Stomach (tissue), 9 donors: ENCODE data around the gene FCRLA. TPM values are rescaled to one million over a fixed set of nuclear protein-coding genes. Genes with fewer than 3 reads are reported as not detected.

ENCODE experiments used
- DNase-seq, 2 donors: peaks; one replicate each; pipeline versions ENCODE4 v3.0.0 to v3.0.0-alpha.2; 2013 to 2019
- H3K27ac ChIP-seq, 5 donors: fragments of 200-600 bp in 4 of 5; sonication (generic) in 4 of 5; one replicate each; pipeline ENCODE4 v1.5.1; 2013 to 2019; ENCODE audit warnings: mild to moderate bottlenecking in 1 of 5, moderate library complexity in 1 of 5
- H3K27me3 ChIP-seq, 3 donors: fragments of 200-600 bp; sonication (generic); one replicate each; pipeline ENCODE4 v1.5.1; 2017 to 2019; ENCODE audit warnings: mixed run types in 1 of 3
- H3K36me3 ChIP-seq, 4 donors: fragments of 200-600 bp; sonication (generic); 1 replicate in 3 of 4; 2 replicates in 1 of 4; pipeline ENCODE4 v1.5.1; 2016 to 2019
- H3K4me1 ChIP-seq, 4 donors: fragments of 200-600 bp; sonication (generic); one replicate each; pipeline ENCODE4 v1.5.1; 2016 to 2019
- H3K4me3 ChIP-seq, 4 donors: fragments of 200-600 bp; sonication (generic) in 3 of 4; one replicate each; pipeline ENCODE4 v1.5.1; 2016 to 2019; ENCODE audit warnings: mild to moderate bottlenecking in 1 of 4
- H3K9me3 ChIP-seq, 4 donors: fragments of 200-600 bp; sonication (generic); one replicate each; pipeline ENCODE4 v1.5.1; 2016 to 2019
- EP300 ChIP-seq: sonication (generic); formaldehyde crosslinking; IDR thresholded peaks from one replicate; pipeline ENCODE4 v1.6.1; 2017; ENCODE audit warnings: antibody characterized with exemption
- POLR2A ChIP-seq, 4 donors: fragments of 450-650 bp; IDR thresholded peaks; one replicate each; pipeline ENCODE4 v1.6.1; 2016; ENCODE audit warnings: antibody characterized with exemption in 4 of 4, control low read depth in 2 of 4, mild to moderate bottlenecking in 1 of 4, moderate library complexity in 1 of 4
- POLR2AphosphoS5 ChIP-seq, 3 donors: sonication (generic); formaldehyde crosslinking; IDR thresholded peaks; one replicate each; pipeline ENCODE4 v1.6.1; 2016; ENCODE audit warnings: antibody characterized with exemption in 3 of 3
- WGBS, 5 donors: extraction: QIAGEN DNeasy Blood & Tissue Kit in 3 of 5; methylation state at CpG; one replicate each; pipeline versions ENCODE4 v1.1.5 to v1.1.7; 2013 to 2018; 5-methylcytosine and 5-hydroxymethylcytosine counted together
- intact Hi-C: fragments of 100-400 bp; cut with DNase I; formaldehyde crosslinking; loops from one replicate; pipeline ENCODE4 v1.15.1; 2023; ENCODE audit warnings: low total_unique reads
- polyA plus RNA-seq, 3 donors: library from polyadenylated mRNA; stranded (reverse); fragments of 200-250 nt; gene quantifications; one replicate each; pipeline ENCODE4 v1.2.3, GENCODE V29; 2013
- total RNA-seq, 5 donors: library from RNA; depleted of rRNA; stranded (reverse); fragments of >200 nt; gene quantifications; one replicate each; pipeline versions ENCODE4 v1.1.0 to v1.2.3, GENCODE V29; 2014 to 2016
- TF ChIP-seq, protein P1 (sequence below), 7 experiments: fragments of 450-650 bp in 4 of 7; fragments of 200-600 bp in 3 of 7; sonication (generic) in 3 of 7; IDR thresholded peaks; one replicate each; pipeline ENCODE4 v1.5.1; 2016 to 2019; ENCODE audit warnings: antibody characterized with exemption in 7 of 7, control low read depth in 2 of 7, mild to moderate bottlenecking in 1 of 7
- donor health status: healthy with polysubstance abuse.
- donor health status: Bipolar disorder and iron deficiency.
- donor health status: healthy.

The FCRLA gene
- total and polyA plus RNA-seq, 8 donors = 1.8 to 3.4 (median 2.6) TPM; not detected in 5

DNA sequence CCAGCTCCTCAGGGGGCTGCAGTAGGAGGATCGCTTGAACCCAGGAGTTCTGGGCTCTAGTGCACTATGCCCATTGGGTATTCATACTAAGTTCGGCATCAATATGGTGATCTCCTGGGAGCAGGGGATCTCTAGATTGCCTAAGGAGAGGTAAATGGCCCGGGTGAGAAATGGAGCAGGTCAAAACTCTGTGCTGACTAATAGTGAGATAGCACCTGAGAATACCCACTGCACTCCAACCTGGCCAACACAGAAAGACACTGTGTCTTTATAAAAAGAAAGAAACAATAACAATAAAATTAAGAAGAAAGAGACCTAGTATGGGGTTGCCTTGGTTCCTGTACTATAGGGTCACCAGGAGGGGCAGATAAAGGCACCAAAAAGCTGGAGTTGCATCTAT is 28.8 kb downstream of the FCRLA start:
- TF ChIP-seq EP300 (no peak), POLR2A (IDR thresholded peaks at IDR 0.05) (no peak), POLR2AphosphoS5 (IDR thresholded peaks at IDR 0.05) (no peak)
- TF ChIP-seq, protein P1, sequence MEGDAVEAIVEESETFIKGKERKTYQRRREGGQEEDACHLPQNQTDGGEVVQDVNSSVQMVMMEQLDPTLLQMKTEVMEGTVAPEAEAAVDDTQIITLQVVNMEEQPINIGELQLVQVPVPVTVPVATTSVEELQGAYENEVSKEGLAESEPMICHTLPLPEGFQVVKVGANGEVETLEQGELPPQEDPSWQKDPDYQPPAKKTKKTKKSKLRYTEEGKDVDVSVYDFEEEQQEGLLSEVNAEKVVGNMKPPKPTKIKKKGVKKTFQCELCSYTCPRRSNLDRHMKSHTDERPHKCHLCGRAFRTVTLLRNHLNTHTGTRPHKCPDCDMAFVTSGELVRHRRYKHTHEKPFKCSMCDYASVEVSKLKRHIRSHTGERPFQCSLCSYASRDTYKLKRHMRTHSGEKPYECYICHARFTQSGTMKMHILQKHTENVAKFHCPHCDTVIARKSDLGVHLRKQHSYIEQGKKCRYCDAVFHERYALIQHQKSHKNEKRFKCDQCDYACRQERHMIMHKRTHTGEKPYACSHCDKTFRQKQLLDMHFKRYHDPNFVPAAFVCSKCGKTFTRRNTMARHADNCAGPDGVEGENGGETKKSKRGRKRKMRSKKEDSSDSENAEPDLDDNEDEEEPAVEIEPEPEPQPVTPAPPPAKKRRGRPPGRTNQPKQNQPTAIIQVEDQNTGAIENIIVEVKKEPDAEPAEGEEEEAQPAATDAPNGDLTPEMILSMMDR (IDR thresholded peaks at IDR 0.05) = no peak
- intact Hi-C loops = no loop called here
- Histone ChIP-seq H3K9me3 (no peaks in the 10 kb centered on the region), H3K4me3 (no peak overlapping the region), H3K27me3 (peaks cover 0 to 32% (median 0%) of the 10 kb centered on the region in 3 donors), H3K4me1 (no peaks in the 10 kb centered on the region), H3K36me3 (no peaks in the 10 kb centered on the region), H3K27ac (no peak overlapping the region)
- WGBS, 5 donors = 88 to 93% (median 90%) methylated on average over 3 of the region's 3 CpGs
- DNase-seq = no peak

DNA sequence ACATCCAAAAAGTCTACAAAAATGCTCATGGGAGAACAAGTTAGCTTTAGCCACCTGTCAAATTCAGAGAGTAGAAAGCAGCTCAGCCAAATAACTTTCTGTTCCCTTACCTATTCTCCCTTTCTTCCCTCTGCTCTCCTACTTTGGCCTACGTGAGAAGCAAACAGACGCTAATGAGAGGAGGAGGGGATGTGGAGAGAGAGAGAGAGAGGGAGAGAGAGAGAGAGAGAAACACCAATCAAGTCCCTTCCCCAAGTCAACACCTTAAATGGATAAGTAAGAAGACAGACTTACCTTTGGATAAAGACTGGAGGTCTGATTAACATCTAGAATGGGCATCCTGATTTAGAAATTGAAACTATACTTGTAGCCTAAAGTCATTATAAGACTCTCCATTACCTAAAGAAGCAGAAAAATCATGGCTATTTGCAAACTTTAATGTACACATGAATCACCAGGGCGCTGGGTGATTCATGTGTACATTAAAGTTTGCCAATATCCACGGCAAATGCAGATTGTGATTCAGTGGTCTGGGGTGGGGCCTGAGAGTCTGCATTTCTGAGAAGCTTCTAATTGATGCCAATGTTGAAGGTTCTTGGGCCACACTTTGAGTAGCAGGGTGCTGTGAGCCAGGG is 29.4 kb downstream of the FCRLA start:
- peaks cover 0 to 5% (median 0%) of the 10 kb centered on the region in 4 donors for H3K4me1 ChIP-seq
- intact Hi-C loops = no loop called here
- H3K4me3 ChIP-seq = no peak overlapping the region
- H3K27ac ChIP-seq = no peak overlapping the region
- no peaks in the 10 kb centered on the region for H3K36me3 ChIP-seq
- WGBS, 5 donors = 31 to 41% (median 37%) methylated on average over 4 of the region's 4 CpGs
- no peak for DNase-seq
- H3K9me3 ChIP-seq = no peaks in the 10 kb centered on the region
- H3K27me3 ChIP-seq = peaks cover 0 to 31% (median 0%) of the 10 kb centered on the region in 3 donors
- TF ChIP-seq, protein P1 (IDR thresholded peaks at IDR 0.05) = no peak

DNA sequence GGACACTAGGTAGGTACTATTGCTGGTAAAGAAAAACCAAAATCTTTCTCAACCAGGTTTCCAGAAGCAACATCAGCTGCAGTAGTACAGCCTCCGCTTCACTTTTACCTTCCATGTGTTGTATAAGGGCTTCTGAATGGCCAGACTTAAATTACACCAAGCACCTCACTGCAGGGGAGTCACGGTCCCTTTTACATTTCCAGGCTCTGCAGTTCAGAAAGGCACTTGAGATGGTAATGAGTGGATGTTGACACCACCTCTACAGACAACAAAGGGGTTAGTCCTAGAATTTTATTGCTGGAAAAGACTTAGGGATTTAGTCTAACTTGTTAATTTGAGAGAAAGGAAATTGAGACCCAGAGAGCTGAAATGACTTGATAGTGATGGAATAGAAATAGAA is 30.6 kb downstream of the FCRLA start:
- TF ChIP-seq EP300 = no peak
- TF ChIP-seq POLR2A (IDR thresholded peaks at IDR 0.05) = no peak
- TF ChIP-seq, protein P1 (IDR thresholded peaks at IDR 0.05) = no peak
- no peak for TF ChIP-seq POLR2AphosphoS5 (IDR thresholded peaks at IDR 0.05)
- intact Hi-C loops = no loop called here
- DNase-seq = no peak
- Histone ChIP-seq H3K4me1 (peaks cover 0 to 9% (median 0%) of the 10 kb centered on the region in 4 donors), H3K9me3 (no peaks in the 10 kb centered on the region), H3K36me3 (no peaks in the 10 kb centered on the region), H3K27ac (no peak overlapping the region), H3K27me3 (peaks cover 0 to 31% (median 0%) of the 10 kb centered on the region in 3 donors), H3K4me3 (no peak overlapping the region)
- WGBS, 5 donors = 63 to 86% (median 81%) methylated on average over 2 of the region's 2 CpGs

DNA sequence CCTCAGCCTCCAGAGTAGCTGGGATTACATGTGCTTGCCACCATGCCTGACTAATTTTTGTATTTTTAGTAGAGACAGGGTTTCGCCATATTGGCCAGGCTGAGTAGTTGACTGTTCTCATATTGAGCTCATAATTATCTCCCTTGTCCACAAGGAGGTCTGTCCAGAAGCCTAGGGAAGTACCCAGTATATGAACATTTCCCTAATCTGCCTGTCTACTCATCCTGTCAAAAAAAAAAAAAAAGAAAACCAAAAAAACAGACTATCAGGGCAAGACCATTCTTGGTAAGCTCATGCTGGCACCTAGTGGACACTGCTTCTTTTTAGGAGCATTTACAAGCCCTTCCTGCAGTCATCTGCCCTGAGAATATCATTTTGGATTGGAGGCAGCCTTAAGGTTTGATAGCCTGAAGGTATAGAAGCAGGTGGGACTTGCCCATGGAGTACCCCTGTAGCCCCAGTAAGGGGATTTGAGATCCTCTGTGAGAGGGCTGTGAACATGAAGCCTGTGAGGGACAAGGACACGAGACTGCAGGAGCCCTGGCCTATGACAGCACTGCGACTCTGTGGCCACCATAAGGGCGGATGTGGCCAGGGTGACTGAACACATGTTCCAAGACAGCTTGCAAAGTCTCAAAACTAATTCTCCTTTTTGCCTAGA is 31.7 kb downstream of the FCRLA start:
- peak; percentile 55 to 62 for DNase-seq
- Histone ChIP-seq H3K27ac (peak overlapping the region in 3 of 5 donors; percentile 0 to 64 (median 63)), H3K27me3 (peaks cover 0 to 31% (median 0%) of the 10 kb centered on the region in 3 donors), H3K4me1 (peaks cover 0 to 14% (median 3%) of the 10 kb centered on the region in 4 donors), H3K36me3 (no peaks in the 10 kb centered on the region), H3K4me3 (no peak overlapping the region), H3K9me3 (no peaks in the 10 kb centered on the region)
- intact Hi-C loops = no loop called here
- TF ChIP-seq, protein P1 (IDR thresholded peaks at IDR 0.05) = peak in 2 of 7 experiments; percentile 25 to 42
- TF ChIP-seq POLR2AphosphoS5 (IDR thresholded peaks at IDR 0.05) (no peak), POLR2A (IDR thresholded peaks at IDR 0.05) (no peak), EP300 (no peak)
- WGBS, 5 donors = 70 to 89% (median 76%) methylated on average over 4 of the region's 4 CpGs
